ENCODE measurements around the gene CYTH1.

DNA sequence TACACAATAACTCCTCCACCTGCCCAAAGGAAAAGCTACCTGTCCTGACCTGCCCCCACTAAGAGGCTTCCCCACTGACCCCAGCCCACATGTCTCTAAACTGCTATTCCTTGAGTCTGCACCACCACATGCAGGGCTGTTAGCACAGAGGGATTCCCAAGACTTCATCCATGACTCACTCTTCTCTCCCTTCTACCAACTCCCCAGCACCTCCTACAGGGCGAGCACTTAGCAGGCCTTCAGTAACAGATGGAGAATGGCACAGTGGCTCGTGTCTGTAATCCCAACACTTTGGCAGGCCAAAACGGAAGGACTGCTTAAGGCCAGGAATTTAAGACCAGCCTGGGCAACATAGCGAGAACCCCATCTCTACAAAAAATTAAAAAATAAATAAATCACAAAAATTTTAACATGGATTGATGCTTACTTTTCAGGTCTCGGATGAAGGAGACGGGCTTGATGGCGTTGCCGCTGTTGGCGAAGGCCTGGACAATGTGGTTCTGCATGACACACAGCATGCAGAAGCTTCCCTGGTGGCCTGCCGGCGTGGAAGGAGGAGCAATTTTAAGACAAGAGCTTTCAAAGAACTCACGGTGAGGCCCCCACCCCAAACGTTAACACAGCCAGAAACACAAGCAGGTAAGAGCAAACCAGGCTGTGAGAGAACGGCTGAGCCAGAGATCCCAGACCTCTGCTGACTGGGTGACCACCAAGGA lies 46.6 kb upstream of the CYTH1 start:
- no peak for TF ChIP-seq POLR2AphosphoS5 (IDR thresholded peaks at IDR 0.05; ENCODE audit: low read depth, low read length)
- TF ChIP-seq, protein P1, sequence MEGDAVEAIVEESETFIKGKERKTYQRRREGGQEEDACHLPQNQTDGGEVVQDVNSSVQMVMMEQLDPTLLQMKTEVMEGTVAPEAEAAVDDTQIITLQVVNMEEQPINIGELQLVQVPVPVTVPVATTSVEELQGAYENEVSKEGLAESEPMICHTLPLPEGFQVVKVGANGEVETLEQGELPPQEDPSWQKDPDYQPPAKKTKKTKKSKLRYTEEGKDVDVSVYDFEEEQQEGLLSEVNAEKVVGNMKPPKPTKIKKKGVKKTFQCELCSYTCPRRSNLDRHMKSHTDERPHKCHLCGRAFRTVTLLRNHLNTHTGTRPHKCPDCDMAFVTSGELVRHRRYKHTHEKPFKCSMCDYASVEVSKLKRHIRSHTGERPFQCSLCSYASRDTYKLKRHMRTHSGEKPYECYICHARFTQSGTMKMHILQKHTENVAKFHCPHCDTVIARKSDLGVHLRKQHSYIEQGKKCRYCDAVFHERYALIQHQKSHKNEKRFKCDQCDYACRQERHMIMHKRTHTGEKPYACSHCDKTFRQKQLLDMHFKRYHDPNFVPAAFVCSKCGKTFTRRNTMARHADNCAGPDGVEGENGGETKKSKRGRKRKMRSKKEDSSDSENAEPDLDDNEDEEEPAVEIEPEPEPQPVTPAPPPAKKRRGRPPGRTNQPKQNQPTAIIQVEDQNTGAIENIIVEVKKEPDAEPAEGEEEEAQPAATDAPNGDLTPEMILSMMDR (IDR thresholded peaks at IDR 0.05 in 2 of 3, conservative IDR thresholded peaks at IDR 0.05 in 1 of 3; ENCODE audit: borderline replicate concordance in 1 of 3, insufficient read depth in 1 of 3, low read depth in 2 of 3, low read length in 2 of 3): peak in 2 of 3 experiments; percentile 70 to 74; a peak in 4 of 6 replicates

Measured in HCT116 (cell line).